Left renal pelvis (tissue), 4 donors: ENCODE measurements around the gene DMPK. TPM values are rescaled to one million over a fixed set of nuclear protein-coding genes. Genes with fewer than 3 reads are reported as not detected.

Experiments used
- DNase-seq, 4 donors: peaks; one replicate each; pipeline ENCODE4 v3.0.0-alpha.2; 2013; ENCODE audit warnings: low read depth in 4 of 4, low spot score in 3 of 4
- polyA plus RNA-seq, 4 donors: library from polyadenylated mRNA; unstranded; fragments of 120-200 nt; gene quantifications; one replicate each; pipeline ENCODE4 v1.2.1, GENCODE V29; 2013; ENCODE audit not compliant: insufficient read length in 4 of 4

Gene DMPK
- 10 to 100 TPM; 32.8 to 69.8 (median 48.1) TPM for polyA plus RNA-seq

- no peak for DNase-seq
Measured at GRCh38 chr19:45782162-45782691, at the start of gene DMPK. Gene DMPK (minus strand): TSS chr19:45782490. CDS start chr19:45782352, 138 bp downstream.

DNA sequence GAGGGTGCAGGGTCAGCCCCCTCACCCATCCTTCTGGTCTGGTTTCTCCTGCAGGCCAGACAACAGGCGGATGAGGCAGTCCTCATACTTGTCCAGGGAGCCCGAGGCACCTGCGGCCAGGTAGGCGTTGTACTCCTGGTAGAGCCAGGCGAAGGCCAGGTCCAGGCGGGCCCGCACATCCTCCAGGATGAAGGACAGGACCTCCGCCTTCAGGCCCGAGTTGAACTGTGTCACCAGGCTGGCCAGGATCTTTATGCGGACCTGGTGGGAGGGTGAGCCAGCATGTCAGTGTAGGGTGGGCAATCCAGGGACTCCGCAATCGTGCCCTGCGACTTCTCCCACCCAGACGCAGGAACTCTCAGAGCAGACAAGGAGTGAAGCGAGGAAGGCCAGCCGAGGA, 46.7 kb upstream of the DMPK start:
- no peak for DNase-seq

DNA sequence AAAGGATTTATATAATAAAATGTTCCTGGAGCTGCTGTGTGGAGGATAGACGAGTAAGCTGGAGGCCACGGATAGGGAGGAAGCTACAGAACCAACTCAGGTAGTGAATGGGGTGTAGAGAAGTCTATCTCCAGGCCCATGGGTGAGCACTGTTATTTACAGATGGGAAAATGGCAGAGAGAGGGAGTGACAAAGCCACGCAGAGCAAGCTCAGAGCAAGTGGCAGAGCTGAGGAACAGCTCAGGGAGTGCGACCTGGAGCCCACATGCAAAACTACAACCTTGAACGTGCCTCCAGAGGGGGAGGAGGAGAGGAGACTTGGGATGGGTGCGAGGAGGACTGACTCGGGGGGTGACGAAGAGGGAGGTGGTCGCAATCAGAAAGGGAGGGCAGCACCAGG, 46.2 kb upstream of the DMPK start:
- DNase-seq, result no peak

DNA sequence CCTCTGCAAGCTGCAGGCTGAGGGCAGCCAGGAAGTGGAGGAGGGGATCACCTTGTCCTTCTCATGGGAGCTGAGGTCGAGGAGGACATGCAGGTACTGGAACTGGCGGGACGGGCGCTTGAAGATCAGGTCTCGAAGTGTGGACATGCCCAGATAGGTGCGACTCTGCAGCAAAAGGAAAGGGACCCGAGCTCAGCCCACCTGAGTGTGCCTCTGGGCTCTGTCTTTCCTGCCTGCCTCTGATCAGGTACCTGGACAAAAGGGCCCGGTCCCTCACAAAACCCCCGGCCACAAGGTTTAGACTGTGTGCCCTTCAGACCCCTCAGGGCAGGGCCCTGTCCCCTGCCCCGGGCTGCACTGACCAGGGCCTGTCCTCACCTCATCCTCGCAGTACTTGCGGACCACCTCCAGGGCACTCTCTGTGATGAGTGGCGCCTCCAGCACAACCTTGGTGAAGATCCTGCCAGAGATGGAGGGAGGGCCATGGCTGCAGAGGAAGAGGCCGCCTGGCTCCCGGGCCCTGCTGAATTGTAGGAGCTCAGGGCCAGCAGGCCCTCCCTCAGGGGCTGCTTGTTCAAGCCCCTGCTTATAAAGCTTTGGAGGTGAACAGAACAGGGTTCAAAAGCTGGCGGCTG, 45.3 kb upstream of the DMPK start:
- DNase-seq, result no peak

GRCh38 chr19:45826934-45827333, 44.6 kb upstream of the DMPK start:
- DNase-seq, result no peak

DNA sequence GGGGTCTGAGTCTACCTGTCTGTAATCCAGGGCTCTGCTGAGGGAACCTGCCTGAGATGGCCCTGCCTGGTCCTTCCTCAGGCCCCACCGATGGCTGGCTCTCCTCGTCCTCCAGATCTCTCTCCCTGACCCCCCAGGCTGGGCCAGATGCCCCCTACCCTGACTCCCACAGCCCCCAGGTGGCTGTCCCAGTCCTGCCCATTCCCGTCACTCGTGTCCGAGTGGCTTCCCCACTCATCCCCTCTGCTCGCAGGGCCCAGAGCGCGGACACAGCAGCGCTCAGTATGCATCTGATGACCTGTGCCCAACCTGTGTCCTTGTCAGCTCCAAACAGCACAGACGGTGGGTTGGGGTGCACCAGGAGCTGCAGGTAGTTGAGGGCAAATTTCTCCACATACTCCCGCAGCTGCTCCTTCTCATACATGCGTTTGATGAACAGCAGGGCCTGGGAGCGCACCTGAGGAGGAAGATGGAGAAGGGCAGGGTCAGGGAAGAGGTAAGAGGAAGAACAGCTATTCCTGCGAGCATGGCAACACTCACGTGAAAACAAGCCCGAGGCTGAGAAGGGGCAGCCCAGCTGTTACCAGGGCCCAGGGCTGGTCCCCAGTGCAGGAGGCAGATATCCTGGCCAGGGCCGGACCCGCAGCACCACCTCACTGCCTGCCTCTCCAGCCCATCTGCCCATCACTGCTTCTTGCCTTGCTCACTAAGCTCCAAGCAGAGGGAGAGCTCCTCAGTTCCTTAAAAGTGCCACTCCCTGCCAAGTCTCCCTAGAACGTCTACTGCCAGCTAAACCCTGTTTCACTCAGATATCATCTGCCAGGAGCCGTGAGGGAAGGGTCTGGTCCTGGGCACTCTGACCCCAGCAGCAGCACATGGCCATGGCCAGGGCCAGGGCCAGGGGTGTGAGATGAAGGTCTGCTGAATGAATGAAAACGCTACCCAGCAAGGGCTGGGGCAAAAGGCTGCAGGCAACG, 43.9 kb upstream of the DMPK start:
- no peak for DNase-seq

DNA sequence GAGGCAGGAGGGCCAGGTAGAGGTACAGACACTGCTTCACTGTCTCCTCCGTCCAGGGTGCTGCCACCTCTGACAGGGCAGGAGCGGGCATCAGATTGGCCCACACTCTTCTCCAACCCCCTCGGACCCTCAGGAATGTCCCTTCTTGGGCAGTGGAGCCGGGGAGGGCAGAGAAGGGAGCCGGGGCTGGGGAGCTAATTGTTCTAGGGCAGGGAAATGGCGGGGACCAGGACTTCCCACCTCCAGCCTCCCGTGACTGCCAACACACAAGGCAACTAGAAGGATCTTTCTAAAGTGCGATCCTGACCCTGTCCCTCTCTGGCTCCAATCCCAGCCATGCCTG, 42.9 kb upstream of the DMPK start:
- DNase-seq, result no peak

DNA sequence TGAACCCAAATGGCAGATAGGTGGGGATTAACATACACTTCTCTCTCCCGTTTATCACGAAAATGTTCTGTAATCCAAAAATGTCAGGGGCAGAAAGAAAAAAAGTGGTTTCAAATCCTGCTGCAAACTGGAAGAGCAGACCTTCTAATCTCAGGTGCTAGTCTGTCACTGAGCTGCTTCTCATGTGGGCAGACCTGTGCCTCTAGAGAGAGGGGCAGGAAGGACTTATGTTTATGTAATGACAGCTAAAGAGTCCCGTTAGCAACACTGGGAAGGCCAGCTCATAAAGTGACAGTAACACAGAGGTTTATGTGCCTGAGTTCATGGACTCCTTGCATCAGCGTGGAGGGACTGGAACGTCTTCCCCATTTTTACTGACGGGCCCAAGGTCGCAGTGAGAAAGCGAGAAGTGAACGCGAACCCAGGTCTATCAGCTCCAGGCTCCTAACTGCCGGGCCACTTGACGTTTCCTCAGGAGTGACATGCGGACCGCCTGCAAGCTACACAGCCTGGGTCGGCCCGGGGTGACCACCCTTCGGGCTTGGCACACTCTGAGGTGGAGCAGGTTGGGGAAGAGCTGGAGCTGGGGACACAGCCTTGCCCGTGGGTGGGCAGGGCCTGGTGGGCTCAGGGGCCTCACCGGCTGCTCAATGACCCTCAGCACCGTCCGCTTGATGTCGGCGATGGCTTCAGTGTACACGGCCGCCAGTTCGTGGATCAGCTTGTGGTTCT, 42.4 kb upstream of the DMPK start:
- DNase-seq, result no peak

GRCh38 chr19:45824041-45824471, 41.8 kb upstream of the DMPK start:
- DNase-seq, result no peak

GRCh38 chr19:45823182-45823581, 40.9 kb upstream of the DMPK start:
- no peak for DNase-seq

DNA sequence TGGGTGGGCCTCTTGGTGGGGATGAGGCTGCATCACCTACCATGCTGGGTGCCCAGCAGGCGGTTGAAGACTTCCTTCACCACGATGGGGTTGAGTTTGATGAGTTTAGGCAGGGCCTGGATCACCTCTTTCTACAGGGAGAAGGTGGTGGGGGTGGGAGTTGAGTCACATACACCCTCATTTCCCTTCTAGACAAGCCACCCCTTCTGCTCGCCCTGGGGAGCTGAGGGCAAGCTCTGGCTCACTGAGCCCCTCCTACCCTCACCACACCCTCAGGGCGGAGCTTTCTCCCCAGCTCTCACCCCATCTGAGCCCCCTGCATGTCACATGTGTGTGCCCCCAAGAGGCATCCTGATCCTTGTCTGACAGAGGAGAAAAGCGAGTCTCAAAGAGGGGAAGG, 40.4 kb upstream of the DMPK start:
- DNase-seq, result no peak

DNA sequence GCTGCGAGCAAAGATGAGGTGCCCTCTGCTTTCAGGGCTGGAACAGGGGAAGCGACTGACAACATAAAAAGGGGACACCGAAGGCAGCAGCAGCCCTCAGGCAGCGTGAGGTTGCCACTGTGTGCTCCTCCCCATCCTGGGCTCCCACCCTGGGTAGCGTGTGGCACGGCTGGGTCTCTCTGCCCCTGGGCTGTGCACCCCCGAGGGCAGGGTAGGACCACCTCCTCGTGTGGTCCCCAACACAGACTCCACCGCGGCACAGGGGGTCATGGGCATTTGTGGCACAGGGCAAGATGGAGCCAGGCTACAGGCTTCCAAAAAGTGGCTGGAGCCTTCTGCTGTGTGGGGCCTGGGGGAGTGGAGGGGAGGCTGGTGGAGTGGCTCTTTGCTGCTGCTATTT, 39.3 kb upstream of the DMPK start:
- no peak for DNase-seq

DNA sequence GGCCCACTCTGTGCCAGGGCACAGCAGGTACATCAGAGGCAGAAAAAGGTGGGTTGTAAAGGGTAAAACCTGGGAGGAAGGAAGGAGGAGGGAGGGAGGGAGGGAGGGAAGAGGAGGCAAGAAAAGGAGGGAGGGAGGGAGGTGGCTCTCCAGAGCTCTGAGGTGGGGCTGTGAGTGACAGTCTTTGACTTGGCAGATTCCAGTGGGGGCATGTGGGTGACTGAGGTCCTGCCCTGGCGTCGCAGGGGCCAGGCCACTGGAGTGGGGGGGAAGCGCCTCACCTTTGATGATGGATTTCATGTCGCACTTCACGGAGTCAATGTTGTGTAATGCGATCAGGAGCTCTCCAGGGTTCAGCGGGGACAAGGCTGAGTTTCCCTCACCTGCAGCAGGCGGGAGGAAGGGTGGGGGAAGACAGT, 38.8 kb upstream of the DMPK start:
- no peak for DNase-seq

DNA sequence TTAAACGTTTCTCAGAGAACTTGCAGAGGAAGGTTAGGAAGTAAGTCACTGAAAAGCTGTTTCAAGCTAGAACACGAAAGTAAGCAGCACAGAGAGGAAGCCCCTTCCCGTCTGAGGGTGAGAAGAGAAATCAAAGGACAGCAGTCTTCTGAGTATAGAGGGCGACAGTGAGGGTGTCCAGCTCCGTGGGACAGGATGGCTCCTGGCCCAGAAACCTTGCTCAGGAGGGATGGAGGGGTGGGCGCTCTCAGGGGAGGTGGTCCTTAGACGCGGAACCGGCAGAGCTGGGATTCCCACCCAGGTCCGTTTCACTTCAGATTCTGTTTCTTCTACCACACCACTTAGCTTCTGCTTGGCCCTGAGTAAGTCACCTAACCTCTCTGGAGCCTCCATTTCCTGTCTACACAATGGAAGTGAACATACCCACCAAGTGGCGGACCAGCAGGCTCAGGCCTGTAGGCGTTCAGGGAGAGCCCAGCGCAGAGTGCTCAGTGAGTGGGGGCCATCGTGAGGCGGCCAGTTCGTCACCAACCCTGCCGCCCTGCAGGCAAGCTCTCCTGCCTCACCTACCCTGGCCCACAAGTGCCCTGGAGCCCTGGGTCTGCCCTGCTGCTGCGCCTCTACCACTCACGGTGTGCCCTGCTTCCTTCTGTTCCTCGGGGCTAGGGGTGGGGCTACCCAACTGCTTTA, 38.3 kb upstream of the DMPK start:
- DNase-seq, result no peak

- DNase-seq, result no peak
Measured at GRCh38 chr19:45819769-45820168, 37.5 kb upstream of the DMPK start.

DNA sequence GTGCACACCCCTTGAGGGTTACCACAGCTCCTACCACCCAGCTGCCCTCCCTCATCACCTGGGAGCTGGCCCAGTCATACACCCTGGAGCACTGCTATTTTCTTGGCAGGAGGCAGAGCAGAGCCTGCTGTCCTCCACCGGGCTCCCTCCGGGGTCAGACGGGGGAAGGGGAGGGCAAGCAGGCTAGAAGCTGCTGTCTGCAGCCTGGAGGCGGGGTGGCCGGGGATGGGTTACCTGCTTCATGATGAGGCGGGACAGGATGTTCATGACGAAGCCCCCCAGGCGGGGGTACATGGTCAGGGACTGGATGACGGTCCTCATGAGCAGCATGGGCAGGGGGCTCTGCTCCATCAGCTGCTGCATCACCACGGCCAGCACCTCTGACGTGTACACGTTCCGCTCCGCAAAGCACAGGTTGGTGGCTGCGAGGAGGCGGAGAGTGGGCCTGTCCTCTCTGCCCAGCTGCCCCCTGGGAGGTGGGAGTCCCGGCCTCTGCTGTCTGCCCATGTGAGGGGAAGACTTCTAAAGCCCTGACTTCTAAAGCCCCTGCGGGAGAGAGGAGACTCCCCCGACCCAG, 35.5 kb upstream of the DMPK start:
- no peak for DNase-seq

- DNase-seq, result peak; percentile 75 to 90 (median 85)
Measured at GRCh38 chr19:45817010-45817724, 34.9 kb upstream of the DMPK start.

- DNase-seq, result no peak
Measured at GRCh38 chr19:45816236-45817009, 34.1 kb upstream of the DMPK start.
